H1 (cell line): ENCODE results near the gene PCDHGA3. TPM values are rescaled to one million over a fixed set of nuclear protein-coding genes. Genes with fewer than 3 reads are reported as not detected.

Source experiments
- CTCF ChIA-PET: fragments of 300-600 bp; sonication (Branson Sonifier 250); formaldehyde crosslinking; loops from one replicate; lab custom pipeline; 2021; ENCODE audit not compliant: partially characterized antibody; lab: Charles Lee
- POLR2A ChIA-PET: fragments of 300-600 bp; sonication (Branson Sonifier 250); formaldehyde crosslinking; loops from one replicate; lab custom pipeline; 2021; ENCODE audit warnings: inconsistent platforms; ENCODE audit not compliant: partially characterized antibody; lab: Charles Lee
- DNase-seq, 2 experiments: peaks; one replicate each; pipeline versions ENCODE4 v3.0.0 to v3.0.0-alpha.2; 2010 to 2022; ENCODE audit warnings: low spot score in 2 of 2, low read depth in 1 of 2, mixed read lengths in 1 of 2
- FAIRE-seq: peaks from 2 replicates; lab custom pipeline; 2011; peaks lifted over from hg19 to GRCh38; lab: Jason Lieb, UNC
- H2AFZ ChIP-seq: 2 replicates; pipeline ENCODE4 v1.8.1; 2012; ENCODE audit warnings: low read length, inconsistent platforms
- H2AK5ac ChIP-seq: 2 replicates; pipeline ENCODE4 v1.6.1; 2013; ENCODE audit warnings: low read depth, low read length
- H2BK120ac ChIP-seq: replicated peaks from 2 replicates; pipeline ENCODE3; 2013; ENCODE audit warnings: low read depth, low read length, inconsistent platforms
- H2BK12ac ChIP-seq: 2 replicates; pipeline ENCODE4 v1.6.1; 2013; ENCODE audit warnings: low read depth, low read length
- H2BK15ac ChIP-seq: 2 replicates; pipeline ENCODE4 v1.6.1; 2013; ENCODE audit warnings: low read length
- H2BK20ac ChIP-seq: 2 replicates; pipeline ENCODE4 v1.6.1; 2013; ENCODE audit warnings: low read length
- H2BK5ac ChIP-seq: 2 replicates; pipeline ENCODE4 v1.6.1; 2013; ENCODE audit warnings: low read depth, low read length
- H3K14ac ChIP-seq: 2 replicates; pipeline ENCODE4 v1.6.1; 2013; ENCODE audit warnings: inconsistent platforms; ENCODE audit not compliant: insufficient read length
- H3K18ac ChIP-seq: 2 replicates; pipeline ENCODE4 v1.6.1; 2013; ENCODE audit warnings: low read length; ENCODE audit errors: extremely low read depth
- H3K23ac ChIP-seq: 2 replicates; pipeline ENCODE4 v1.6.1; 2013; ENCODE audit warnings: inconsistent platforms; ENCODE audit not compliant: insufficient read length
- H3K23me2 ChIP-seq: 2 replicates; pipeline ENCODE4 v1.6.1; 2013; ENCODE audit warnings: low read depth, low read length
- H3K27ac ChIP-seq: 2 replicates; pipeline ENCODE4 v1.6.1; 2011; ENCODE audit warnings: low read depth, low read length, inconsistent platforms
- H3K27me3 ChIP-seq, 4 experiments: replicated peaks in 1 of 4; 1 replicate in 1 of 4; 2 replicates in 3 of 4; pipeline versions ENCODE4 v1.6.1 to v1.8.1; 2011 to 2013; ENCODE audit warnings: low read length in 3 of 4, mild to moderate bottlenecking in 3 of 4, inconsistent platforms in 2 of 4, mixed read lengths in 2 of 4, moderate library complexity in 1 of 4; ENCODE audit not compliant: control insufficient read depth in 3 of 4, insufficient read depth in 3 of 4; ENCODE audit errors: extremely low read depth in 1 of 4
- H3K36me3 ChIP-seq, 4 experiments: 2 replicates each; pipeline versions ENCODE4 v1.6.1 to v1.8.1; 2011 to 2013; ENCODE audit warnings: mild to moderate bottlenecking in 4 of 4, low read length in 3 of 4, moderate library complexity in 2 of 4, control low read depth in 1 of 4, inconsistent platforms in 1 of 4; ENCODE audit not compliant: insufficient read depth in 4 of 4, control insufficient read depth in 2 of 4
- H3K4ac ChIP-seq: replicated peaks from 2 replicates; pipeline ENCODE3; 2013; ENCODE audit warnings: low read length, low read depth, mixed read lengths, inconsistent platforms; ENCODE audit not compliant: insufficient read length
- H3K4me1 ChIP-seq, 4 experiments: replicated peaks in 1 of 4; 1 replicate in 1 of 4; 2 replicates in 3 of 4; pipeline versions ENCODE4 v1.6.1 to v1.8.1; 2011 to 2013; ENCODE audit warnings: low read length in 3 of 4, inconsistent platforms in 2 of 4, mixed read lengths in 1 of 4; ENCODE audit not compliant: insufficient read depth in 4 of 4, control insufficient read depth in 3 of 4
- H3K4me2 ChIP-seq, 2 experiments: 2 replicates each; pipeline versions ENCODE4 v1.6.1 to v1.8.1; 2011 to 2013; ENCODE audit warnings: low read depth in 2 of 2, low read length in 2 of 2, control low read depth in 1 of 2, inconsistent platforms in 1 of 2, mild to moderate bottlenecking in 1 of 2; ENCODE audit not compliant: insufficient read depth in 1 of 2
- H3K4me3 ChIP-seq, 4 experiments: fragments of 200-600, 300-600 bp in 1 of 4; sonication (generic), shearing (Covaris generic), sonication (Bioruptor Twin) in 1 of 4; 2 replicates each; pipeline versions ENCODE4 v1.5.1 to v1.8.1; 2011 to 2016; ENCODE audit warnings: low read length in 4 of 4, low read depth in 3 of 4, control low read depth in 2 of 4, inconsistent platforms in 2 of 4, mild to moderate bottlenecking in 2 of 4, mixed read lengths in 1 of 4, moderate library complexity in 1 of 4; ENCODE audit not compliant: insufficient read depth in 2 of 4; ENCODE audit errors: extremely low read depth in 1 of 4
- H3K56ac ChIP-seq: replicated peaks from 2 replicates; pipeline ENCODE3; 2013; ENCODE audit warnings: low read depth, mild to moderate bottlenecking, mixed read lengths, low read length, inconsistent platforms; ENCODE audit not compliant: insufficient read length
- H3K79me1 ChIP-seq: 2 replicates; pipeline ENCODE4 v1.6.1; 2013; ENCODE audit warnings: low read depth, low read length, control low read depth
- H3K79me2 ChIP-seq, 2 experiments: 2 replicates each; pipeline versions ENCODE4 v1.6.1 to v1.8.1; 2012 to 2013; ENCODE audit warnings: low read length in 2 of 2, mild to moderate bottlenecking in 2 of 2, inconsistent platforms in 1 of 2; ENCODE audit not compliant: insufficient read depth in 2 of 2, control insufficient read depth in 1 of 2
- H3K9ac ChIP-seq, 4 experiments: replicated peaks in 1 of 4; 1 replicate in 1 of 4; 2 replicates in 3 of 4; pipeline versions ENCODE4 v1.6.1 to v1.8.1; 2011 to 2013; ENCODE audit warnings: low read depth in 3 of 4, low read length in 3 of 4, control low read depth in 2 of 4, mild to moderate bottlenecking in 2 of 4, moderate library complexity in 2 of 4, inconsistent platforms in 1 of 4; ENCODE audit errors: extremely low read depth in 1 of 4
- H3K9me3 ChIP-seq, 2 experiments: 2 replicates each; pipeline versions ENCODE4 v1.6.1 to v1.8.1; 2012 to 2013; ENCODE audit warnings: mild to moderate bottlenecking in 2 of 2, moderate library complexity in 2 of 2, control low read depth in 1 of 2, inconsistent platforms in 1 of 2, low read depth in 1 of 2, low read length in 1 of 2, mixed read lengths in 1 of 2; ENCODE audit not compliant: insufficient read depth in 2 of 2
- H4K20me1 ChIP-seq, 2 experiments: replicated peaks in 1 of 2; 2 replicates each; pipeline versions ENCODE3 to v1.8.1; 2011 to 2013; ENCODE audit warnings: inconsistent platforms in 2 of 2, low read length in 2 of 2, mild to moderate bottlenecking in 1 of 2; ENCODE audit not compliant: insufficient read depth in 2 of 2, control insufficient read depth in 1 of 2
- H4K5ac ChIP-seq: 2 replicates; pipeline ENCODE4 v1.6.1; 2013; ENCODE audit warnings: low read length, low read depth, mixed read lengths, inconsistent platforms; ENCODE audit not compliant: insufficient read length
- H4K8ac ChIP-seq: 2 replicates; pipeline ENCODE4 v1.8.0; 2013; ENCODE audit warnings: mild to moderate bottlenecking, moderate library complexity, low read length, inconsistent platforms; ENCODE audit not compliant: insufficient read depth; ENCODE audit errors: extremely low read depth
- H4K91ac ChIP-seq: replicated peaks from 2 replicates; pipeline ENCODE3; 2013; ENCODE audit warnings: low read length, mixed read lengths, inconsistent platforms; ENCODE audit not compliant: insufficient read length
- TCF12 ChIP-seq: IDR thresholded peaks from 2 replicates; pipeline ENCODE4 v1.6.1; 2011; ENCODE audit warnings: low read depth, mild to moderate bottlenecking, low read length
- WGBS, 2 experiments: shearing (Covaris generic) in 1 of 2; methylation state at CpG; one replicate each; pipeline versions ENCODE4 v1.1.6 to v1.1.7; 2013 to 2015; ENCODE audit warnings: low lambda C conversion rate in 2 of 2, mixed read lengths in 2 of 2, inconsistent platforms in 1 of 2, low coverage in 1 of 2, missing lambda C conversion rate in 1 of 2; ENCODE audit not compliant: insufficient replicate concordance in 2 of 2, insufficient coverage in 1 of 2, insufficient read length in 1 of 2; ENCODE audit errors: extremely low coverage in 1 of 2, missing lambda C conversion rate in 1 of 2; 5-methylcytosine and 5-hydroxymethylcytosine counted together
- polyA plus RNA-seq, 7 experiments: library from polyadenylated mRNA; depleted of rRNA in 3 of 7; stranded (reverse) in 5 of 7; unstranded in 2 of 7; fragments of >200 nt in 5 of 7; fragments of 200-250 nt in 2 of 7; gene quantifications; 1 replicate in 5 of 7; 2 replicates in 1 of 7; 4 replicates in 1 of 7; pipeline versions ENCODE4 v1.2.1 to v1.2.3, GENCODE V29; 2011 to 2013; ENCODE audit warnings: missing spikeins in 2 of 7, mixed read lengths in 2 of 7
- total RNA-seq: library from RNA; stranded (reverse); fragmentation: NEBNext Ultra II Directional; extraction: Animal tissue kit (Norgen Biotek cat#: 25700); gene quantifications from 2 replicates; pipeline ENCODE4 v1.2.1, GENCODE V29; 2021

Gene PCDHGA3
- total and polyA plus RNA-seq, 2 of the 8 experiments (the other 6 are each of a cell fraction or from before 2014, with no cell fraction given), result 0.15 to 0.39 TPM

DNA sequence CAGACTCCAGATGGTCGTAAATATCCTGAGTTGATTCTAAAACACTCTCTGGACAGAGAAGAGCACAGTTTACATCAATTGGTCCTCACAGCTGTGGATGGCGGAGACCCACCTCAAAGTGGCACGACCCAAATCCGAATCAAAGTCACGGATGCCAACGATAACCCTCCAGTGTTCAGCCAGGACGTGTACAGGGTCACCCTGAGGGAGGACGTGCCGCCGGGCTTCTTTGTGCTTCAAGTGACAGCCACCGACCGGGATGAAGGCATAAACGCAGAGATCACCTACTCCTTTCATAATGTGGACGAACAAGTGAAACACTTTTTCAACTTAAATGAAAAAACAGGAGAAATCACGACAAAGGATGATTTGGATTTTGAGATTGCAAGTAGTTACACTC, 17.1 kb downstream of the PCDHGA3 start:
- H3K4me1 ChIP-seq, result peaks cover 0 to 3% (median under 1%) of the 10 kb centered on the region in 4 experiments; a peak in 1 of 7 replicates
- H2BK12ac ChIP-seq, result no peak overlapping the region
- no peaks in the 10 kb centered on the region for H3K79me2 ChIP-seq
- H3K23me2 ChIP-seq, result no peaks in the 10 kb centered on the region
- no peak for FAIRE-seq
- H3K4me2 ChIP-seq, result no peak overlapping the region
- 91% methylated on average over 15 of the region's 15 CpGs; no CpG with 5 or more reads in 1 of the 2 experiments for WGBS, 2 experiments
- no peak overlapping the region for H2BK15ac ChIP-seq
- no peak overlapping the region for H2BK120ac ChIP-seq
- no peak overlapping the region for H2BK5ac ChIP-seq
- H3K4ac ChIP-seq, result no peak overlapping the region
- H3K9ac ChIP-seq, result no peak overlapping the region
- no peak for TF ChIP-seq TCF12
- CTCF ChIA-PET, result interaction anchor here (0.7 to 3.4 kb wide), 22 partner anchors 9 to 204 kb away, joined by 3 to 20 read pairs (median 4); partner anchors contain the start of genes PCDHB14, PCDHB15, PCDHB16 and PCDHGA11
- H3K27me3 ChIP-seq, result no peaks in the 10 kb centered on the region
- H3K9me3 ChIP-seq, result peaks cover 43 to 56% of the 10 kb centered on the region in 2 experiments
- H4K5ac ChIP-seq, result no peak overlapping the region
- H3K23ac ChIP-seq, result no peak overlapping the region
- peaks cover 0 to 8% (median 3%) of the 10 kb centered on the region in 4 experiments; a peak in 4 of 8 replicates for H3K36me3 ChIP-seq
- H2BK20ac ChIP-seq, result no peak overlapping the region
- no peak overlapping the region for H3K27ac ChIP-seq
- no peak overlapping the region for H3K18ac ChIP-seq
- no peak overlapping the region for H3K14ac ChIP-seq
- H3K4me3 ChIP-seq, result no peak overlapping the region
- H4K20me1 ChIP-seq, result no peaks in the 10 kb centered on the region
- H2AFZ ChIP-seq, result no peak overlapping the region
- H2AK5ac ChIP-seq, result no peak overlapping the region
- no peak for DNase-seq
- no peak overlapping the region for H3K56ac ChIP-seq
- H4K8ac ChIP-seq, result no peak overlapping the region
- POLR2A ChIA-PET, result interaction anchor here (1.1 kb wide), 1 partner anchor 48 kb away, joined by 3 read pairs; no protein-coding TSS in a partner anchor
- H4K91ac ChIP-seq, result no peak overlapping the region
- no peaks in the 10 kb centered on the region for H3K79me1 ChIP-seq
